Lung (tissue), 12 donors: ENCODE results near the gene OR8D2. TPM values are rescaled to one million over a fixed set of nuclear protein-coding genes. Genes with fewer than 3 reads are reported as not detected.

Experiments used
- ATAC-seq: fragments of 200-7000 bp; cut with Tn5 transposase; one replicate; pipeline ENCODE4 v1.9.1; 2020; ENCODE audit warnings: moderate number of reproducible peaks; ENCODE audit not compliant: insufficient read depth, low FRiP score
- DNase-seq, 3 donors: peaks; one replicate each; pipeline ENCODE4 v3.0.0-alpha.2; 2013 to 2017
- H3K27ac ChIP-seq, 2 donors: one replicate each; pipeline ENCODE4 v1.5.1; 2013; ENCODE audit warnings: mild to moderate bottlenecking in 2 of 2, moderate library complexity in 2 of 2, control low read depth in 1 of 2, inconsistent platforms in 1 of 2, low read depth in 1 of 2, low read length in 1 of 2
- H3K27me3 ChIP-seq, 3 donors: one replicate each; pipeline ENCODE4 v1.5.1; 2013; ENCODE audit warnings: low read length in 2 of 3; ENCODE audit not compliant: control insufficient read depth in 3 of 3, insufficient read depth in 3 of 3
- H3K36me3 ChIP-seq, 4 donors: one replicate each; pipeline ENCODE4 v1.5.1; 2013; ENCODE audit warnings: low read length in 4 of 4, mild to moderate bottlenecking in 1 of 4, moderate library complexity in 1 of 4; ENCODE audit not compliant: control insufficient read depth in 4 of 4, insufficient read depth in 4 of 4
- H3K4me1 ChIP-seq, 5 donors: one replicate each; pipeline ENCODE4 v1.5.1; 2013; ENCODE audit warnings: low read length in 5 of 5, mild to moderate bottlenecking in 2 of 5, moderate library complexity in 1 of 5; ENCODE audit not compliant: control insufficient read depth in 5 of 5, insufficient read depth in 5 of 5
- H3K4me3 ChIP-seq: one replicate; pipeline ENCODE4 v1.5.1; 2013; ENCODE audit warnings: mild to moderate bottlenecking, control low read depth, moderate library complexity
- H3K9ac ChIP-seq, 2 donors: one replicate each; pipeline ENCODE4 v1.5.1; 2013; ENCODE audit warnings: low read length in 2 of 2, control low read depth in 1 of 2; ENCODE audit not compliant: insufficient read depth in 1 of 2
- H3K9me3 ChIP-seq, 4 donors: one replicate each; pipeline ENCODE4 v1.5.1; 2013; ENCODE audit warnings: low read length in 3 of 4, mild to moderate bottlenecking in 1 of 4, moderate library complexity in 1 of 4; ENCODE audit not compliant: control insufficient read depth in 4 of 4, insufficient read depth in 3 of 4
- CTCF ChIP-seq: IDR thresholded peaks from 2 replicates; pipeline ENCODE4 v1.5.1; 2012; ENCODE audit warnings: mild to moderate bottlenecking; ENCODE audit errors: control extremely low read depth, extremely low read depth
- WGBS, 2 donors: extraction: QIAGEN DNeasy Blood & Tissue Kit; methylation state at CpG; one replicate each; pipeline ENCODE4 v1.1.7; 2013; 5-methylcytosine and 5-hydroxymethylcytosine counted together
- polyA plus RNA-seq, 2 donors: library from polyadenylated mRNA; stranded (reverse); fragments of 200-250 nt; gene quantifications; one replicate each; pipeline ENCODE4 v1.2.1, GENCODE V29; 2013
- total RNA-seq, 2 donors: library from RNA; depleted of rRNA in 1 of 2; stranded (reverse); fragments of >200 nt in 1 of 2; gene quantifications; one replicate each; pipeline ENCODE4 v1.2.1, GENCODE V29; 2014 to 2021
- donor health status: control.
- donor health status: control.
- donor health status: Bipolar disorder and iron deficiency.
- donor health status: healthy.
- donor health status: DM: yes; HTN: yes; CAD: no.

OR8D2 gene
- total and polyA plus RNA-seq, 4 donors = not detected

DNA sequence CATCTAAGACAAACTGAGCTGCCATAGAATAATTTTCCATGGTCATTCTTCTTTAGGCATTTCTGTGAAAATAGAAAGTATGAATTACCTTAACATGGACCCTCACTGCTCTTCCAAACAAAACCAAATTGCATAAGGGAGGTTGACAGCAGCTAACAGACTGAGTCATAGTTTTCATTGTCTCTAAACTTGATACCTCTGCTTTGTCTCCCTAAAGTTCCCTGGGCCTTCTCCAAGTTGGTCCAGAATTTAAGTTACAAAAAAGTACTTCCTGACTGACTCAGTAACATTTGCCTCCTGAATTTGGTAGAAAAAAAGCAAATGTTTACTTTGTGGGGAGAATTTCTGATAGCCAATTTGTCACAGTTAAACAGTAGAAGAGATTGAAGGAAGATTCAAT is 9.3 kb downstream of the OR8D2 start:
- no peak for TF ChIP-seq CTCF
- ATAC-seq = no peak
- H3K27me3 ChIP-seq = no peaks in the 10 kb centered on the region
- no peaks in the 10 kb centered on the region for H3K4me1 ChIP-seq
- no peak for DNase-seq
- H3K36me3 ChIP-seq = no peaks in the 10 kb centered on the region
- H3K27ac ChIP-seq = no peak overlapping the region
- no peaks in the 10 kb centered on the region for H3K9me3 ChIP-seq
- H3K9ac ChIP-seq = no peak overlapping the region
- H3K4me3 ChIP-seq = no peak overlapping the region

DNA sequence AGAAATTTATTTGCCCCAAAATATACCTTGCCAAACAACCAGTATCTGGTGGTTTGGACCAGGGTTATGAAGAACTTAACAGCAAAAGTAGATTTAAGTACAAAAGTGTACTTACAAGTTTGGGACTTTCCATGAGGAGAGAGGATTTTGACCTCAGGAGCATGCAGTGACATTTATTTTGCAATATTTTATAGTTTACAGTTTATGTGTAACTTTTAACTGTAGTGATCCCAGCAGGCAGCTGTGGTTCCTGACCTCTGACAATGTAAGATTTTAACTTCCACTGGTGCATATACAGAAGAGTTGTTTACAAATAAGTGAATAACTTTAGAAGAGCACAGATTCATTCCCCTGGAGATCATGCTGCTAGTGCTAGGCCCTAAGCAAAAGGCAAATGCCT is 12.9 kb downstream of the OR8D2 start:
- H3K36me3 ChIP-seq = no peaks in the 10 kb centered on the region
- no peak for DNase-seq
- H3K9ac ChIP-seq = no peak overlapping the region
- H3K27me3 ChIP-seq = no peaks in the 10 kb centered on the region
- no peak overlapping the region for H3K4me3 ChIP-seq
- H3K9me3 ChIP-seq = no peaks in the 10 kb centered on the region
- no peak overlapping the region for H3K27ac ChIP-seq
- H3K4me1 ChIP-seq = no peaks in the 10 kb centered on the region
- no peak for TF ChIP-seq CTCF
- no peak for ATAC-seq

- ATAC-seq (no peak), DNase-seq (no peak)
- no peak overlapping the region for H3K4me3 ChIP-seq
- no peak for TF ChIP-seq CTCF
- 48 to 73% methylated on average over 3 of the region's 3 CpGs for WGBS, 2 donors
- no peaks in the 10 kb centered on the region for H3K9me3 ChIP-seq
- no peak overlapping the region for H3K9ac ChIP-seq
- H3K27me3 ChIP-seq = no peaks in the 10 kb centered on the region
- H3K4me1 ChIP-seq = no peaks in the 10 kb centered on the region
- no peak overlapping the region for H3K27ac ChIP-seq
- no peaks in the 10 kb centered on the region for H3K36me3 ChIP-seq
These were observed 17.5 kb downstream of the OR8D2 start for GRCh38 chr11:124302347-124303125.

- H3K4me1 ChIP-seq = no peaks in the 10 kb centered on the region
- DNase-seq = peak in 1 of 3 donors; percentile 4
- no peak for TF ChIP-seq CTCF
- no peak overlapping the region for H3K9ac ChIP-seq
- H3K4me3 ChIP-seq = no peak overlapping the region
- H3K9me3 ChIP-seq = no peaks in the 10 kb centered on the region
- H3K36me3 ChIP-seq = no peaks in the 10 kb centered on the region
- no peak overlapping the region for H3K27ac ChIP-seq
- WGBS, 2 donors = 77 to 88% methylated on average over 3 of the region's 3 CpGs
- no peak for ATAC-seq
- no peaks in the 10 kb centered on the region for H3K27me3 ChIP-seq
These were observed 18.4 kb downstream of the OR8D2 start for GRCh38 chr11:124301548-124301947.
